Smooth muscle cell (in vitro differentiated cells): ENCODE results near the gene GPATCH3. TPM values are rescaled to one million over a fixed set of nuclear protein-coding genes. Genes with fewer than 3 reads are reported as not detected.

Experiments
- DNase-seq: peaks from one replicate; lab custom pipeline; 2025; ENCODE audit not compliant: unreplicated experiment; lab: John Stamatoyannopoulos, UW
- H2AFZ ChIP-seq: fragments of 200-600 bp; sonication (generic); 2 replicates; pipeline ENCODE4 v1.6.0; 2016; ENCODE audit warnings: antibody characterized with exemption, low read depth, mild to moderate bottlenecking
- H3F3A ChIP-seq: fragments of 200-600 bp; sonication (generic); 2 replicates; pipeline ENCODE4 v1.6.0; 2017; ENCODE audit warnings: antibody characterized with exemption, low read depth
- H3K27ac ChIP-seq: fragments of 200-600 bp; sonication (generic); 2 replicates; pipeline ENCODE4 v1.5.1; 2016; ENCODE audit warnings: low read depth, mild to moderate bottlenecking
- H3K27me3 ChIP-seq: fragments of 200-600 bp; sonication (generic); 2 replicates; pipeline ENCODE4 v1.6.1; 2016; ENCODE audit warnings: low read depth, mild to moderate bottlenecking
- H3K36me3 ChIP-seq: fragments of 200-600 bp; sonication (generic); 2 replicates; pipeline ENCODE4 v1.5.1; 2016; ENCODE audit warnings: low read depth
- H3K4me1 ChIP-seq: fragments of 200-600 bp; sonication (generic); 2 replicates; pipeline ENCODE4 v1.5.1; 2016; ENCODE audit warnings: low read depth
- H3K4me2 ChIP-seq: fragments of 200-600 bp; sonication (generic); 2 replicates; pipeline ENCODE4 v1.6.0; 2016; ENCODE audit warnings: mild to moderate bottlenecking
- H3K4me3 ChIP-seq: fragments of 200-600 bp; sonication (generic); 2 replicates; pipeline ENCODE4 v1.5.1; 2016; ENCODE audit warnings: mild to moderate bottlenecking
- H3K79me2 ChIP-seq: fragments of 200-600 bp; sonication (generic); 2 replicates; pipeline ENCODE4 v1.6.0; 2016; ENCODE audit warnings: low read depth, mild to moderate bottlenecking
- H3K9ac ChIP-seq: fragments of 200-600 bp; sonication (generic); 2 replicates; pipeline ENCODE4 v1.6.0; 2016; ENCODE audit warnings: low read depth
- H3K9me3 ChIP-seq: fragments of 200-600 bp; sonication (generic); replicated peaks from 2 replicates; pipeline ENCODE4 v1.5.1; 2016; ENCODE audit warnings: low read depth
- H4K20me1 ChIP-seq: fragments of 200-600 bp; sonication (generic); 2 replicates; pipeline ENCODE4 v1.6.0; 2016; ENCODE audit warnings: low read depth
- CTCF ChIP-seq: fragments of 200-600 bp; sonication (generic); IDR thresholded peaks from 2 replicates; pipeline ENCODE4 v1.5.1; 2017; ENCODE audit warnings: borderline replicate concordance, mild to moderate bottlenecking, antibody characterized with exemption; ENCODE audit not compliant: insufficient read depth, poor library complexity, severe bottlenecking
- WGBS: methylation state at CpG from one replicate; pipeline ENCODE4 v1.1.7; 2016; ENCODE audit warnings: low lambda C conversion rate; 5-methylcytosine and 5-hydroxymethylcytosine counted together
- polyA plus RNA-seq: library from polyadenylated mRNA; unstranded; fragments of >200 nt; fragmentation: Nextera tagmentation; extraction: Ambion mirVana; gene quantifications from 2 replicates; pipeline ENCODE4 v1.2.1, GENCODE V29; 2016
- total RNA-seq: library from RNA; depleted of rRNA; stranded (reverse); fragments of >200 nt; gene quantifications from 2 replicates; pipeline ENCODE4 v1.2.3, GENCODE V29; 2014

The GPATCH3 gene
- total and polyA plus RNA-seq, 2 experiments from 2014 or later = 5.6 to 17.4 TPM

- peak; percentile 86 for DNase-seq
- Histone ChIP-seq H3F3A (peaks cover 3% of the 10 kb centered on the region), H3K4me3 (peak within 1 kb of the TSS; percentile 84), H3K27ac (peak within 1 kb of the TSS; percentile 91), H3K79me2 (peaks cover 42% of the 10 kb centered on the region), H3K4me2 (peak within 1 kb of the TSS; percentile 98), H3K27me3 (no peaks in the 10 kb centered on the region), H4K20me1 (peaks cover 21% of the 10 kb centered on the region), H3K9me3 (no peaks in the 10 kb centered on the region), H3K9ac (peak within 1 kb of the TSS; percentile 84), H3K36me3 (no peaks in the 10 kb centered on the region), H3K4me1 (peaks cover 16% of the 10 kb centered on the region), H2AFZ (peak within 1 kb of the TSS; percentile 94)
- 3% methylated on average over 62 of the region's 83 CpGs for WGBS
- no peak for TF ChIP-seq CTCF
Observed at GRCh38 chr1:26921540-26922430, 21.5 kb upstream of the GPATCH3 start, which contains the start of gene NUDC. Gene NUDC, plus strand, starts transcription at chr1:26921743. Its CDS starts 106 bp downstream, at chr1:26921849.

GRCh38 chr1:26921126-26921539, 20.9 kb upstream of the GPATCH3 start:
- TF ChIP-seq CTCF = no peak
- H4K20me1 ChIP-seq = peaks cover 18% of the 10 kb centered on the region
- WGBS = 37% methylated on average over 7 of the region's 7 CpGs
- H3K36me3 ChIP-seq = no peaks in the 10 kb centered on the region
- H3K27me3 ChIP-seq = no peaks in the 10 kb centered on the region
- H3K4me2 ChIP-seq = peak overlapping the region; percentile 98
- H3K9me3 ChIP-seq = no peaks in the 10 kb centered on the region
- peak overlapping the region; percentile 84 for H3K9ac ChIP-seq
- peak overlapping the region; percentile 84 for H3K4me3 ChIP-seq
- no peak for DNase-seq
- H3K79me2 ChIP-seq = peaks cover 36% of the 10 kb centered on the region
- H3F3A ChIP-seq = peaks cover 3% of the 10 kb centered on the region
- H3K4me1 ChIP-seq = peaks cover 16% of the 10 kb centered on the region
- peak overlapping the region; percentile 94 for H2AFZ ChIP-seq
- H3K27ac ChIP-seq = peak overlapping the region; percentile 91

- Histone ChIP-seq H3K27ac (no peak overlapping the region), H3K4me2 (no peak overlapping the region), H2AFZ (no peak overlapping the region), H3K36me3 (no peaks in the 10 kb centered on the region), H3K27me3 (no peaks in the 10 kb centered on the region), H3K9ac (no peak overlapping the region), H3K9me3 (no peaks in the 10 kb centered on the region), H3K79me2 (no peaks in the 10 kb centered on the region), H3K4me1 (no peaks in the 10 kb centered on the region), H4K20me1 (no peaks in the 10 kb centered on the region), H3F3A (no peaks in the 10 kb centered on the region), H3K4me3 (no peak overlapping the region)
- WGBS = 70% methylated on average over 5 of the region's 5 CpGs
- no peak for TF ChIP-seq CTCF
- no peak for DNase-seq
Observed at GRCh38 chr1:26915204-26915842, 15.1 kb upstream of the GPATCH3 start.
